ENCODE measurements around the gene XPR1.
A peak's percentile ranks its signal among the peaks of the same experiment; 100 is the strongest.
"Not testable (repeated sequence)": the region's sequence is repeated elsewhere in the genome, so short reads cannot be mapped to it uniquely, and the experiment has no call there.

Gene XPR1

DNA sequence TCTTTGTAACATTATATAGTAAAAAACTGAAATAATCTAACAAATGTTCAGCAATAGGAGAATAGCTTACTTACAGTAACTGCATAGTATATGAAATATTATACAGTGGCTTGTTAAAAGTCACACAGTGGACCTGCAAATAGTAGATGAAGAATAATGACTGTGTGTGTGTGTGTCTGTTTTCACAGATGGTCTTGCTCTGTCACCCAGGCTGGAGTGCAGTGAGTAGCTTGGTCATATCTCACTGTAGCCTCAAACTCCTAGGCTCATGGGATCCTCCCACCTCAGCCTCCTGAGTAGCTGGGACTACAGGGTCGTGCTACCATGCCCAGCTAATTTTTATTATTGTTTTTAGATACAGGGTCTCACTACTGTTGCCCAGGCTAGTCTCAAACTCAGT, 213.5 kb downstream of the XPR1 start:
- DNase-seq (ENCODE audit: low read depth) = no peak
- TF ChIP-seq, protein P1, sequence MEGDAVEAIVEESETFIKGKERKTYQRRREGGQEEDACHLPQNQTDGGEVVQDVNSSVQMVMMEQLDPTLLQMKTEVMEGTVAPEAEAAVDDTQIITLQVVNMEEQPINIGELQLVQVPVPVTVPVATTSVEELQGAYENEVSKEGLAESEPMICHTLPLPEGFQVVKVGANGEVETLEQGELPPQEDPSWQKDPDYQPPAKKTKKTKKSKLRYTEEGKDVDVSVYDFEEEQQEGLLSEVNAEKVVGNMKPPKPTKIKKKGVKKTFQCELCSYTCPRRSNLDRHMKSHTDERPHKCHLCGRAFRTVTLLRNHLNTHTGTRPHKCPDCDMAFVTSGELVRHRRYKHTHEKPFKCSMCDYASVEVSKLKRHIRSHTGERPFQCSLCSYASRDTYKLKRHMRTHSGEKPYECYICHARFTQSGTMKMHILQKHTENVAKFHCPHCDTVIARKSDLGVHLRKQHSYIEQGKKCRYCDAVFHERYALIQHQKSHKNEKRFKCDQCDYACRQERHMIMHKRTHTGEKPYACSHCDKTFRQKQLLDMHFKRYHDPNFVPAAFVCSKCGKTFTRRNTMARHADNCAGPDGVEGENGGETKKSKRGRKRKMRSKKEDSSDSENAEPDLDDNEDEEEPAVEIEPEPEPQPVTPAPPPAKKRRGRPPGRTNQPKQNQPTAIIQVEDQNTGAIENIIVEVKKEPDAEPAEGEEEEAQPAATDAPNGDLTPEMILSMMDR (IDR thresholded peaks at IDR 0.05; ENCODE audit: insufficient read depth, low read depth, low read length, missing control alignments) = no peak
- H3K4me3 ChIP-seq (ENCODE audit: low read length) = no peak overlapping the region

DNA sequence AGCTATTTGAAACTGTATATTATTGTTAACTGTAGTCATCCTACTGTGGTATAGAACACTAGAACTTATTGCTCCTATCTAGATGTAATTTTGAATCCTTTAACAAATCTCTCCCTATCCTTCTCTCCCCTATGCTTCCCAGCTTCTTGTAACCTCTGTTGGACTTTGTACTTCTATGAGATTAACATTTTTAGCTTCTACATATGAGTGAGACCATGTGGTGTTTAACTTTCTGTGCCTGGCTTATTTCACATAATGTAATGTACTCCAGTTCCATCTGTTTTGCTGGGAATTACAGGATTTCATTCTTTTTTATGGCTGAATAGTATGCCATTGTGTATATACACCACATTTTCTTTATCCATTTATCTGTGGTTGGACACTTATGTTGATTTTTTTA, 216.4 kb downstream of the XPR1 start:
- H3K4me3 ChIP-seq (ENCODE audit: low read length) = no peak overlapping the region
- no peak for DNase-seq (ENCODE audit: low read depth)
- TF ChIP-seq, protein P1 (IDR thresholded peaks at IDR 0.05; ENCODE audit: insufficient read depth, low read depth, low read length, missing control alignments) = no peak

GRCh38 chr1:180849031-180849775, 217.4 kb downstream of the XPR1 start:
- TF ChIP-seq, protein P1 (IDR thresholded peaks at IDR 0.05; ENCODE audit: insufficient read depth, low read depth, low read length, missing control alignments) = no peak
- peak; percentile 24 for DNase-seq (ENCODE audit: low read depth)
- H3K4me3 ChIP-seq (ENCODE audit: low read length) = no peak overlapping the region

DNA sequence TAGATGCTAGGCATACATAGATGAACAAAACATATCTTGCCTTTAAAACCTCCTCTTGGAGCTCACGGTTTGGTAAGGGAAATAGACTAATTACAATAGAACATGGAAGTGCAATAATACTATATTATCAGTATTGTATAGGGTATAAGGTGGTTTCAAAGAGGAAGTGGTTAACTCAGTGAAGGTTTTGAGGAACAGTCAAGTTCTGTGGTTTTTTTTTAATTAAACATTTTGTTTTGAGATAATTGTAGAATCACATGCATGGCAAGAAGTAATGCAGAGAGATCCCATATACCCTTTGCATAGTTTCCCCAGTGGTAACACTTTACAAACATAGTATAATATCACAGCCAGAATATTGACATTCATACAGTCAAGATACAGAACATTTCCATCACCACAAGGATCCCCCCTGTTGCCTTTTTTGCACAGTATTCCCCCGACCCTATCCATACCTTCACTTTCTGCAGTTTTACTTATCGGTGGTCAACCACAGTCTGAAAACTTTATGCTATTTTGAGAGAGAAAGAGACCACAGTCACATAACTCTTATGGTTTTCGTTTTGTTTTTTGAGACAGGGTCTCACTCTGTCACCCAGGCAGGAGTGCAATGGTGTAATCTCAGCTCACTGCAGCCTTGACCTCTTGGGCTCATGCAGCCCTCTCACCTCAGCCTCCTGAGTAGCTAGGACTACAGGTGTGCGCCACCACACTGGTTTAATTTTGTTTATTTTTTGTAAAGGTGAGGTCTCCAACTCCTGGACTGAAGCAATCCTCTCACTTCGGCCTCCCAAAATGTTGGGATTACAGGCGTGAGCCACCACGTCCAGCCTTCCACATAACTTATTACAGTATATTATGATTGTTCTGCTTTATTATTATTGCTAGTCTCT, 220.4 kb downstream of the XPR1 start:
- no peak for DNase-seq (ENCODE audit: low read depth)
- TF ChIP-seq, protein P1 (IDR thresholded peaks at IDR 0.05; ENCODE audit: insufficient read depth, low read depth, low read length, missing control alignments) = no peak
- no peak overlapping the region for H3K4me3 ChIP-seq (ENCODE audit: low read length)

DNA sequence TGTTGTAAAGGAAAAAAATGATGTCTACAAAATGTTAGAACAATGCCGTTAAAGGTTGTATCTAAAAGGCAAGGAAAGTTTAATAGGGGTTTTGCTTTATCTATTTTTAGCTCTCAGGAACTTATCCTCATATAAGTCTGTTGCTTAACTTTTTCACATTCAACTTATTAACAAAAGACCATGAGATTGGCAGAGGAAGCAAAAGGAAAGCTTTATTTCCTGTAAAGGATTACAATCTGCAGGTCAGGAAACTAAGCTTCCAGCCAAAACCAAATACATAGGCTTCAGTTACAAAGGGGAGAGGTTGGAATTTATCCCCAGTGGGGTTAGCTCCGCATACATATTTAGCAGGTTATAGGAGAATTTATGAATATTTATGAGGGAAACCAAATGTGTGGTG, 222.2 kb downstream of the XPR1 start:
- DNase-seq (ENCODE audit: low read depth) = no peak
- H3K4me3 ChIP-seq (ENCODE audit: low read length) = no peak overlapping the region
- TF ChIP-seq, protein P1 (IDR thresholded peaks at IDR 0.05; ENCODE audit: insufficient read depth, low read depth, low read length, missing control alignments) = no peak

GRCh38 chr1:180854456-180854855, 222.6 kb downstream of the XPR1 start:
- no peak overlapping the region for H3K4me3 ChIP-seq (ENCODE audit: low read length)

DNA sequence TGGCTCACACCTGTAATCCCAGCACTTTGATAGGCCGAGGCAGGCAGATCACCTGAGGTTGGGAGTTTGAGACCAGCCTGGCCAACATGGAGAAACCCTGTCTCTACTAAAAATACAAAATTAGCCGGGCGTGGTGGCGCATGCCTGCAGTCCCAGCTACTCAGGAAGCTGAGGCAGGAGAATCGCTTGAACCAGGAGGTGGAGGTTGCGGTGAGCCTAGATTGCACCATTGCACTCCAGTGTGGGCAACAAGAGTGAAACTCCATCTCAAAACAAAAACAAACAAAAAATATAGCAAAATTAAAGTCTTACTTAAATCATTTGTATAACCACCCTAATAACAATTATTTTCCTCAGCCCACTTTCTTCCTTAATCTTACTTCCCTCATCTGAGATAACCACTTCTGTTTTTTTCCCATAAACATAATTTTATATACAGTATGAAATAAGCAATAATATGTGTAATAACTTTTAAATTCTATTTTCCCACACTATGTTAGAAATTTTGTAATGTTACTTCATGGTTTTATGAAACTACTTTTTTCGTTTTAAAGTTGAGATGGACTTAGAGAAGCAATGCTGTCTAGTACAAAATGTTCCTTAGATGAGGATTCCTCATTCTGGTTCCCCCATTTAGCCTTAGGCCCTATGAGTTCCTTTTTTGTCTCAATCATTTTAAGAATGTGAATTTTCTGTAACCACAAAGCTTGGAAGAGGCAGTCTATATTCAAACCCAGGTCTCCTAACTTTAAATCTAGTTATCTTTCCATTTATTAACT, 226.3 kb downstream of the XPR1 start:
- not testable (repeated sequence) for DNase-seq (ENCODE audit: low read depth); H3K4me3 ChIP-seq (ENCODE audit: low read length)

More at GRCh38 chr1:180854456-180854855, 222.6 kb downstream of the XPR1 start:
- no peak for DNase-seq (ENCODE audit: low read depth)
- TF ChIP-seq, protein P1 (IDR thresholded peaks at IDR 0.05; ENCODE audit: insufficient read depth, low read depth, low read length, missing control alignments) = no peak

Measured in epithelial cell of esophagus (primary cell).